ENCODE data around the gene HBD.

HBD gene

GRCh38 chr11:5274395-5274794 is 40.1 kb upstream of the HBD start:
- TF ChIP-seq CTCF (IDR thresholded peaks at IDR 0.05) = no peak
- no peaks in the 10 kb centered on the region for H3K4me1 ChIP-seq (ENCODE audit: control insufficient read depth in 1 of 2, insufficient read depth in 1 of 2, low read depth in 1 of 2, low read length in 1 of 2)
- no peak overlapping the region for H3K4me3 ChIP-seq (ENCODE audit: low read depth in 1 of 2, low read length in 1 of 2)
- no peak overlapping the region for H3K27ac ChIP-seq
- H3K36me3 ChIP-seq = no peaks in the 10 kb centered on the region
- H3K9me3 ChIP-seq = no peaks in the 10 kb centered on the region
- H3K27me3 ChIP-seq = no peaks in the 10 kb centered on the region

- no peak overlapping the region for H3K27ac ChIP-seq
- no peaks in the 10 kb centered on the region for H3K4me1 ChIP-seq (ENCODE audit: control insufficient read depth in 1 of 2, insufficient read depth in 1 of 2, low read depth in 1 of 2, low read length in 1 of 2)
- H3K27me3 ChIP-seq = no peaks in the 10 kb centered on the region
- no peak overlapping the region for H3K4me3 ChIP-seq (ENCODE audit: low read depth in 1 of 2, low read length in 1 of 2)
- no peak for TF ChIP-seq CTCF (IDR thresholded peaks at IDR 0.05)
- H3K9me3 ChIP-seq = peaks cover 3% of the 10 kb centered on the region
- no peaks in the 10 kb centered on the region for H3K36me3 ChIP-seq
These were observed 38.2 kb upstream of the HBD start for GRCh38 chr11:5272395-5273017.

DNA sequence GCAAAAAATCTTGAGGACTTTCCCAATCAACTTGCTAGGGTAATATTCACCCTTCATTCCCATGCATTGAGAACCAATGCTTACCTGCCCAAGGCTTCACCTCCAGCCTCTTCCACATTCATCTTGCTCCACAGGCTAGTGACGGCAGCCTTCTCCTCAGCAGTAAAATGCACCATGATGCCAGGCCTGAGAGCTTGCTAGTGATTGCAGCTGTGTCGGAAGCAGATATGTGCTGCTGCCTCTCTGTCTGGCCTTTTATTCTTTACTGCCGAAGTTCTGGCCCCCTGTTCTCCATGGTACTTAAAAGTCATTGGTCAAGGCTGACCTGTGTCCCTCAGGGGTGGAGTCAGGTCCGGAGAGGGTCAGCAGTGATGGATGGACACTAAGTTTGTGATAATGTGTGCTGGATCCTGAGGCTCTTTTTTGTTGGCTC is 35.4 kb upstream of the HBD start, which contains the start of gene HBE1:
TSS of gene HBE1 (minus strand) at position 231 of the 433 bp plus-strand sequence. CDS start at position 176, 55 bp downstream.
- Histone ChIP-seq H3K27ac (no peak within 1 kb of the TSS), H3K9me3 (peaks cover 3% of the 10 kb centered on the region), H3K36me3 (no peaks in the 10 kb centered on the region), H3K27me3 (no peaks in the 10 kb centered on the region), H3K4me1 (ENCODE audit: control insufficient read depth in 1 of 2, insufficient read depth in 1 of 2, low read depth in 1 of 2, low read length in 1 of 2) (no peaks in the 10 kb centered on the region), H3K4me3 (ENCODE audit: low read depth in 1 of 2, low read length in 1 of 2) (no peak within 1 kb of the TSS)
- TF ChIP-seq CTCF (IDR thresholded peaks at IDR 0.05) = no peak

DNA sequence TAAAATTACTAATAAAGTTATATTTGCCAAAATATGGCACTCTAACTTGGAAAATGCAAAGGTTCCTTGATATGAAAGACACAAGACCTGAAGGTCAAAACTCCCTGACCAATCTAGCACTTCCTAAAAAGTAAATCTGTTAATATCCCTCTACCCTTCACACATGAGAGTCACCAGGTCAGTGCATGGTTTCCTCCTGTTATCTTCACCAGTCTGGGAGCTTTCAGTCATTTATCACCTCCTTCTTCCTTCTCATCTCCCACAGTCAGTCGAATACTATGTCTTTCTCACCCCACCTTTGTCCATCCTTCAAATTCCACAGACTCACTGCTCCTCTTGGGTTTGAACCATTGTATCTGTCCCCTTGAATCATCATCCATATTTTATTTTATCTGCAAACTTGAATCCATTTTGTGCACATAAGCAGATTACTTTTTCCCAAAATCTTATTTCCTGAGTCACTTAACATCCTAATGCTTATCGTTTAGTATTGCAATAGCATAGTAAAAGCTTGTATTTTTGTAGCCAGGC is 32.8 kb upstream of the HBD start:
- peaks cover 3% of the 10 kb centered on the region for H3K9me3 ChIP-seq
- no peak for TF ChIP-seq CTCF (IDR thresholded peaks at IDR 0.05)
- no peaks in the 10 kb centered on the region for H3K27me3 ChIP-seq
- H3K4me1 ChIP-seq (ENCODE audit: control insufficient read depth in 1 of 2, insufficient read depth in 1 of 2, low read depth in 1 of 2, low read length in 1 of 2) = no peaks in the 10 kb centered on the region
- no peaks in the 10 kb centered on the region for H3K36me3 ChIP-seq
- H3K27ac ChIP-seq = no peak overlapping the region
- H3K4me3 ChIP-seq (ENCODE audit: low read depth in 1 of 2, low read length in 1 of 2) = no peak overlapping the region

DNA sequence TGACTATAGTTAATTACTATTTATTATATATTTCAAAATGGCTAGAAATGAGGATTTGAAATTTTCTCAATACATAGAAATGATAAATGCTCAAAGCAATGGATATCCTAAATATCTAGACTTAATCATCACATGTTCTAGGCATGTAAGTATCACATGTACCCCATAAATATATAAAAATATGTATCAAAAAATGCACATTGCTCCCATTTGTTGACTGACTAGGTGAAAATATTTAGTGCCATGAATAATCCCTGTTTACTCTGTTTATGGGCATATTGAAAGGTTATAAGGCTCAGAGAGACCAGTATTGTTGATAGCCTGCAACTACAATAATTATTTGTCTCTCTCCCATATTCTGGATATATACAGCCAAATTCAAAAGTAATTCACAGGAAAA is 32.3 kb upstream of the HBD start:
- Histone ChIP-seq H3K27ac (no peak overlapping the region), H3K27me3 (no peaks in the 10 kb centered on the region), H3K36me3 (no peaks in the 10 kb centered on the region), H3K4me3 (ENCODE audit: low read depth in 1 of 2, low read length in 1 of 2) (no peak overlapping the region), H3K4me1 (ENCODE audit: control insufficient read depth in 1 of 2, insufficient read depth in 1 of 2, low read depth in 1 of 2, low read length in 1 of 2) (no peaks in the 10 kb centered on the region), H3K9me3 (peaks cover 3% of the 10 kb centered on the region)
- no peak for TF ChIP-seq CTCF (IDR thresholded peaks at IDR 0.05)

Measured in neutrophil (primary cell).